Left cardiac atrium (tissue), 4 donors: Measurements from ENCODE around the gene SLC1A3. TPM values are rescaled to one million over a fixed set of nuclear protein-coding genes. Genes with fewer than 3 reads are reported as not detected.

ENCODE experiments used
- ATAC-seq, 2 donors: fragments of 200-7000 bp; cut with Tn5 transposase; one replicate each; pipeline ENCODE4 v1.9.1; 2020; ENCODE audit warnings: mild to moderate bottlenecking in 2 of 2, moderate library complexity in 2 of 2
- DNase-seq: peaks from one replicate; pipeline ENCODE4 v3.0.0-alpha.2; 2020
- intact Hi-C, 2 donors: fragments of 100-400 bp; cut with DNase I; formaldehyde crosslinking; loops; one replicate each; pipeline versions ENCODE4 v1.14.1 to v1.15.1; 2022 to 2023
- total RNA-seq, 2 donors: library from RNA; stranded (reverse); fragmentation: NEBNext Ultra II Directional; extraction: Animal tissue kit (Norgen Biotek cat#: 25700); gene quantifications; one replicate each; pipeline ENCODE4 v1.2.1, GENCODE V29; 2021
- donor health status: DM: no; HTN: yes; CAD: no.
- donor health status: DM: no; HTN: yes; CAD: no; lungs with severe emphysema.
- donor health status: DM: yes; HTN: yes; CAD: no.
- donor health status: Dilated cardiomyopathy.

Gene SLC1A3
- total RNA-seq, 2 donors from 2014 or later = 44.9 to 66.6 TPM

- DNase-seq (no peak), ATAC-seq (no peak)
- intact Hi-C loops = no loop called here
Observed at GRCh38 chr5:36726767-36727166, 120.4 kb downstream of the SLC1A3 start.

- DNase-seq = no peak
Observed at GRCh38 chr5:36728697-36729543, 122.5 kb downstream of the SLC1A3 start.

DNA sequence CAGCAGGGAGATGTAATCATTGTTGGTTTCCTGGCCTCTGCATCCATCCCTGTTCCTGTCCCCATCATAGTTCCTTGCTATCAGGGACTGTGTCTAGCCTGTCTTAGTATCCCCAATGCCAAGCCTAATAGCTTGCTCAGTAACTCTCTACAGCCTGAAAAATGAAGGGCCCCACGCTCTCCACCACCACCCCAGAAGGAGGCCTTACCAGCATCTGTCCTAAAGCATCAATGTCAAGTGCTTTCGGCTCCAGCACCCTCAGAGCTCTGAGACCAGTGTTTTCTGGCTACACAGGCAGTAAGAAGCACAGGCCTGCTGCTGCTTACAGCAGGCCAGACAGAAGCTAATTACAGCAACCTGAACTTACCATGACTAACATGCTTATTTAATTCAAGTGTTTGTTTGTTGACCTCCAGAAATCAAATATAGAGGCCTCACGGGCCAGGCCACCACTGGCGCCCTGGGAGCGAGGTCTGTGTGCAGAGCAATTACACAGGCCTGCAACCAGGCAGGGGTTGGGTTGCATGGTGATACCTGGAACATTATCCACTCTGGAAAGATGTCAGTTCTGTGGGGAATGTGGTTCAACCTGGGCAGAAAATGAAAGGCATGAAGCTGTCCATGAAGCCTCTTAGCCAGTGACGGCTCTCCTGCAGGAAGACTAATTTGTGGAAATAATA lies 124.3 kb downstream of the SLC1A3 start:
- intact Hi-C loops = loop anchor here in 1 of 2 donors (10.0 kb wide), 1 partner anchor 274 kb away; no protein-coding TSS in a partner anchor
- DNase-seq = no peak
- no peak for ATAC-seq

More at GRCh38 chr5:36728697-36729543, 122.5 kb downstream of the SLC1A3 start:
- intact Hi-C loops = no loop called here
- ATAC-seq = peak; percentile 55 to 67

GRCh38 chr5:36733183-36733582 lies 126.8 kb downstream of the SLC1A3 start:
- no peak for DNase-seq
- ATAC-seq = no peak
- intact Hi-C loops = loop anchor here in 1 of 2 donors (10.0 kb wide), 1 partner anchor 272 kb away; no protein-coding TSS in a partner anchor

DNA sequence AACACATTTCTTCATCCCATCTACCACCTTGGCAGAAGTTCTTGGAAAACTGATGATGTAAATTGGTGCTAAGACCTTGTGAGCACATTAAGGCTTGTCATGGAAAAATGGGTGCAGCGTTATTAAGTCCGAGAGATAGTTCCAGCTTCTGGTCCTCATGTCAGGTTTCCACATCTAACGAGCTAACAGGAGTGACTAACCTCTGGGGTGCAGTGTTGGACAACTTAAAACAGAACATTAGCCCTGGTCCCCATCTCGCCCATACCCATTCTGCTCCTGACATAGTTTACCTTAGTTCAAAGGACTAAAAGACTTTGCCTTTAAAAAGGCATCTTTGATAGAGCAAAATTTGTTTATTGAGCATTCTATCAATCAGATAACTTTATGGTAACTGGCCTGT lies 128.0 kb downstream of the SLC1A3 start:
- ATAC-seq (peak in 1 of 2 donors; percentile 59), DNase-seq (no peak)
- intact Hi-C loops = loop anchor here in 1 of 2 donors (10.0 kb wide), 1 partner anchor 270 kb away; no protein-coding TSS in a partner anchor

DNA sequence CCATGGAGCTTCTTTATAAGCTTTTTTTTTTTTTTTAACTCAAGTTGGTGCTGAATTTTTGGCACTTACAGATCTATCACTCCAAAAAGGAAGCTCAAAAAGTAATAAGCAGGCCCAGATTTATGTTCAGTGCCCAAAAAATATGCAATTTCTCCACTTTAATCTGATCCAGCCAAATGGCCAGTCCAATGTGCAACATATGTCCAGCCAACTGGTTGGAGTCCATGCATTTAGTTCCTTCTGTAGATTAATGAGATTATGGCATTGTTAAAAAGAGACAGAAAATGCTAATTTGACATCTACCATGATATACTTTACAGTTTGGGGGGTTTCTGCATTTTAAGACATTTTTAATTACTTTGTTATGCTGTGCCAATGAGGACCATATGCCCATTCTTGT lies 129.5 kb downstream of the SLC1A3 start:
- no peak for DNase-seq
- no peak for ATAC-seq
- intact Hi-C loops = loop anchor here (5.0 to 10.0 kb wide), 3 partner anchors 131 to 271 kb away; no protein-coding TSS in a partner anchor
